Measurements from ENCODE around the gene SEPTIN10.

SEPTIN10 gene

GRCh38 chr2:109523121-109523520 is 90.6 kb downstream of the SEPTIN10 start:
- DNase-seq (ENCODE audit: low read depth in 2 of 2) = no peak

- no peak for DNase-seq (ENCODE audit: low read depth in 2 of 2)
Measured at GRCh38 chr2:109522063-109522374, 91.7 kb downstream of the SEPTIN10 start.

GRCh38 chr2:109521233-109522062 is 92.3 kb downstream of the SEPTIN10 start:
- no peak for DNase-seq (ENCODE audit: low read depth in 2 of 2)

GRCh38 chr2:109519513-109519912 is 94.3 kb downstream of the SEPTIN10 start:
- DNase-seq (ENCODE audit: low read depth in 2 of 2) = no peak

- no peak for DNase-seq (ENCODE audit: low read depth in 2 of 2)
Measured at GRCh38 chr2:109517118-109517889, 96.5 kb downstream of the SEPTIN10 start.

- no peak for DNase-seq (ENCODE audit: low read depth in 2 of 2)
Measured at GRCh38 chr2:109516445-109517117, 97.2 kb downstream of the SEPTIN10 start.

GRCh38 chr2:109514857-109515256 is 98.9 kb downstream of the SEPTIN10 start:
- no peak for DNase-seq (ENCODE audit: low read depth in 2 of 2)

- DNase-seq (ENCODE audit: low read depth in 2 of 2) = peak; percentile 80 to 81
Measured at GRCh38 chr2:109513749-109514588, 99.8 kb downstream of the SEPTIN10 start.

- no peak for DNase-seq (ENCODE audit: low read depth in 2 of 2)
Measured at GRCh38 chr2:109513230-109513629, 100.5 kb downstream of the SEPTIN10 start.

GRCh38 chr2:109512076-109512475 is 101.7 kb downstream of the SEPTIN10 start:
- DNase-seq (ENCODE audit: low read depth in 2 of 2) = no peak

- DNase-seq (ENCODE audit: low read depth in 2 of 2) = no peak
Measured at GRCh38 chr2:109511168-109511567, 102.6 kb downstream of the SEPTIN10 start.

- DNase-seq (ENCODE audit: low read depth in 2 of 2) = peak; percentile 35 to 40
Measured at GRCh38 chr2:109510136-109511028, 103.4 kb downstream of the SEPTIN10 start.

- no peak for DNase-seq (ENCODE audit: low read depth in 2 of 2)
Measured at GRCh38 chr2:109508556-109508955, 105.2 kb downstream of the SEPTIN10 start.

GRCh38 chr2:109507828-109508227 is 105.9 kb downstream of the SEPTIN10 start:
- no peak for DNase-seq (ENCODE audit: low read depth in 2 of 2)

- no peak for DNase-seq (ENCODE audit: low read depth in 2 of 2)
Measured at GRCh38 chr2:109507217-109507616, 106.5 kb downstream of the SEPTIN10 start.

- DNase-seq (ENCODE audit: low read depth in 2 of 2) = no peak
Measured at GRCh38 chr2:109503191-109503590, 110.6 kb downstream of the SEPTIN10 start.

- DNase-seq (ENCODE audit: low read depth in 2 of 2) = no peak
Measured at GRCh38 chr2:109501461-109501860, 112.3 kb downstream of the SEPTIN10 start.

GRCh38 chr2:109500910-109501309 is 112.9 kb downstream of the SEPTIN10 start:
- DNase-seq (ENCODE audit: low read depth in 2 of 2) = no peak

- no peak for DNase-seq (ENCODE audit: low read depth in 2 of 2)
Measured at GRCh38 chr2:109499566-109499965, 114.2 kb downstream of the SEPTIN10 start.

- no peak for DNase-seq (ENCODE audit: low read depth in 2 of 2)
Measured at GRCh38 chr2:109498906-109499305, 114.9 kb downstream of the SEPTIN10 start.
